NCI-H1930 (cell line): ENCODE data around the gene SUSD1.
"Not testable (repeated sequence)": the region's sequence is repeated elsewhere in the genome, so short reads cannot be mapped to it uniquely, and the experiment has no call there.

ENCODE experiments used
- DNase-seq, 2 experiments: peaks; one replicate each; lab custom pipeline; 2025; lab: John Stamatoyannopoulos, UW

SUSD1 gene

GRCh38 chr9:112174965-112175795 lies at the start of gene SUSD1:
Gene SUSD1, minus strand, starts transcription at chr9:112175297. Its CDS starts 62 bp downstream, at chr9:112175235.
- no peak for DNase-seq

GRCh38 chr9:112224401-112225289 lies 49.5 kb upstream of the SUSD1 start:
- DNase-seq: no peak

- no peak for DNase-seq
These were observed 43.8 kb upstream of the SUSD1 start for GRCh38 chr9:112218908-112219307.

- no peak for DNase-seq
These were observed 37.8 kb upstream of the SUSD1 start for GRCh38 chr9:112212926-112213325.

GRCh38 chr9:112207451-112207850 lies 32.4 kb upstream of the SUSD1 start:
- no peak for DNase-seq

GRCh38 chr9:112203536-112203935 lies 28.4 kb upstream of the SUSD1 start:
- no peak for DNase-seq

GRCh38 chr9:112200711-112201110 lies 25.6 kb upstream of the SUSD1 start:
- no peak for DNase-seq

- DNase-seq: no peak
These were observed 23.5 kb upstream of the SUSD1 start for GRCh38 chr9:112198646-112199045.

- no peak for DNase-seq
These were observed 19.9 kb upstream of the SUSD1 start for GRCh38 chr9:112194969-112195431.

- DNase-seq: no peak
These were observed 18.6 kb upstream of the SUSD1 start for GRCh38 chr9:112193572-112194288.

GRCh38 chr9:112190320-112190719 lies 15.2 kb upstream of the SUSD1 start:
- not testable (repeated sequence) for DNase-seq

- DNase-seq: no peak
These were observed 13.8 kb upstream of the SUSD1 start for GRCh38 chr9:112188884-112189283.

- no peak for DNase-seq
These were observed 12.3 kb upstream of the SUSD1 start for GRCh38 chr9:112187404-112187803.

GRCh38 chr9:112186695-112187094 lies 11.6 kb upstream of the SUSD1 start:
- DNase-seq: no peak

- DNase-seq: no peak
These were observed 9.8 kb upstream of the SUSD1 start for GRCh38 chr9:112184946-112185345.

GRCh38 chr9:112184221-112184620 lies 9.1 kb upstream of the SUSD1 start:
- no peak for DNase-seq

GRCh38 chr9:112180387-112180881 lies 5.3 kb upstream of the SUSD1 start:
- DNase-seq: no peak

- no peak for DNase-seq
These were observed 4.7 kb upstream of the SUSD1 start for GRCh38 chr9:112179816-112180215.

GRCh38 chr9:112176524-112176923 lies 1.4 kb upstream of the SUSD1 start:
- no peak for DNase-seq

GRCh38 chr9:112175796-112176315 lies 759 bp upstream of the SUSD1 start:
- no peak for DNase-seq

- no peak for DNase-seq
These were observed 704 bp downstream of the SUSD1 start for GRCh38 chr9:112174222-112174964.
